ENCODE data around the gene CDIPT. TPM values are rescaled to one million over a fixed set of nuclear protein-coding genes. Genes with fewer than 3 reads are reported as not detected.

Gene CDIPT
- total and polyA plus RNA-seq, 10 of the 15 experiments (the other 5 are each of a cell fraction or from before 2014, with no cell fraction given), result 0.87 to 36.4 (median 27.1) TPM

GRCh38 chr16:29909391-29909790 lies 46.4 kb upstream of the CDIPT start (continued):
- TF ChIP-seq E4F1 (IDR thresholded peaks at IDR 0.05; ENCODE audit: borderline replicate concordance, partially characterized antibody) (no peak), TCF12 (IDR thresholded peaks at IDR 0.05; ENCODE audit: low read depth, low read length) (no peak)

DNA sequence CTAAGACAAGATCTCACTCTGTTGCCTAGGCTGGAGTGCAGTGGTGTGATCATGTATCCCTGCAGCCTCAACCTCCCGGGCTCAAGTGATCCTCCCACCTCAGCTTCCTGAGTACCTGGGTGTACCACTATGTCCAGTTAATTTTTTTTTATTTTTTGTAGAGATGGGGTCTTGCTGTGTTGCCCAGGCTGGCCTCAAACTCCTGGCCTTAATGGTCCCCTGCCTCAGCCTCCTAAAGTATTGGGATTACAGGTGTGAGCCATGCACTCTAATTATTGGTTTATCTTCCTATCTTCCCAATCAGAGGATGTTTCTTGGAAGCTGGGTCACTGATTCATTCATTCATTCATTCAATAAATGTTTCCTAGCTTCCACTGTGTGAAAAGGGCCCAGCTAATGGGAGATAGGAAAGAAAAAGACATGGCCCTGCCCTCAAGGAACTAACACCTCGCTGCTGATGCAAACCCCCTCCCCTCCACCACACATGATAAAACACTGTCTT lies 45.7 kb upstream of the CDIPT start:
- no peak overlapping the region for H3K4me2 ChIP-seq (ENCODE audit: control insufficient read depth, insufficient read depth)
- H4K20me1 ChIP-seq (ENCODE audit: control insufficient read depth, insufficient read depth), result no peaks in the 10 kb centered on the region
- no peaks in the 10 kb centered on the region for H3K4me1 ChIP-seq (ENCODE audit: control insufficient read depth, insufficient read depth, low read length)
- in situ Hi-C loops (cut with MboI), result no loop called here
- H2AFZ ChIP-seq (ENCODE audit: control insufficient read depth, low read depth, low read length), result no peak overlapping the region
- no peaks in the 10 kb centered on the region for H3K27me3 ChIP-seq (replicated peaks in 1 of 2; ENCODE audit: control insufficient read depth in 2 of 2, insufficient read depth in 2 of 2, low read length in 1 of 2)
- SMC1A ChIA-PET (ENCODE audit: uncharacterized antibody, unreplicated experiment), result interaction anchor here (0.6 kb wide), 1 partner anchor 48 kb away, joined by 3 read pairs; no protein-coding TSS in a partner anchor
- DNase-seq (ENCODE audit: low read depth, low spot score) (no peak), FAIRE-seq (no peak), ATAC-seq (no peak)
- intact Hi-C loops (cut with micrococcal nuclease; ENCODE audit: unreplicated experiment), result loop anchor here (10.0 kb wide), 1 partner anchor 116 kb away; the partner anchor contains the start of gene C16orf92
- WGBS (ENCODE audit: insufficient coverage, insufficient replicate concordance, low lambda C conversion rate, missing lambda C conversion rate), result 89% methylated on average over 2 of the region's 2 CpGs
- H3K27ac ChIP-seq (ENCODE audit: control insufficient read depth, insufficient read depth), result no peak overlapping the region
- POLR2A ChIA-PET, result interaction anchor here (0.5 to 0.7 kb wide), 2 partner anchors 10 to 217 kb away, joined by 3 read pairs; no protein-coding TSS in a partner anchor
- H3K36me3 ChIP-seq (ENCODE audit: control insufficient read depth in 2 of 2, insufficient read depth in 2 of 2, low read length in 1 of 2), result no peaks in the 10 kb centered on the region; a peak in 1 of 4 replicates
- H3K9me3 ChIP-seq (replicated peaks; ENCODE audit: control insufficient read depth, insufficient read depth, low read length), result no peaks in the 10 kb centered on the region
- RAD21 ChIA-PET (ENCODE audit: unreplicated experiment), result no interaction called here
- no peak overlapping the region for H3K4me3 ChIP-seq
- no peaks in the 10 kb centered on the region for H3K79me2 ChIP-seq (ENCODE audit: control insufficient read depth, insufficient read depth, low read length)
- TSS peak; percentile 47 for BruUV-seq (replicated peaks)
- H3K9ac ChIP-seq (ENCODE audit: control insufficient read depth, insufficient read depth, low read length), result no peak overlapping the region
- CTCF ChIA-PET, result interaction anchor here (0.7 to 2.3 kb wide), 4 partner anchors 52 to 124 kb away, joined by 3 to 8 read pairs (median 3); partner anchors contain the start of gene C16orf92
- TF ChIP-seq, protein P1, sequence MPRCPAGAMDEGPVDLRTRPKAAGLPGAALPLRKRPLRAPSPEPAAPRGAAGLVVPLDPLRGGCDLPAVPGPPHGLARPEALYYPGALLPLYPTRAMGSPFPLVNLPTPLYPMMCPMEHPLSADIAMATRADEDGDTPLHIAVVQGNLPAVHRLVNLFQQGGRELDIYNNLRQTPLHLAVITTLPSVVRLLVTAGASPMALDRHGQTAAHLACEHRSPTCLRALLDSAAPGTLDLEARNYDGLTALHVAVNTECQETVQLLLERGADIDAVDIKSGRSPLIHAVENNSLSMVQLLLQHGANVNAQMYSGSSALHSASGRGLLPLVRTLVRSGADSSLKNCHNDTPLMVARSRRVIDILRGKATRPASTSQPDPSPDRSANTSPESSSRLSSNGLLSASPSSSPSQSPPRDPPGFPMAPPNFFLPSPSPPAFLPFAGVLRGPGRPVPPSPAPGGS (IDR thresholded peaks at IDR 0.05; ENCODE audit: borderline replicate concordance, insufficient read depth, low read depth, low read length, poor library complexity, severe bottlenecking), result no peak
- TF ChIP-seq HDGF (IDR thresholded peaks at IDR 0.05) (no peak), NFXL1 (IDR thresholded peaks at IDR 0.05; ENCODE audit: borderline replicate concordance) (no peak), RAD21 (IDR thresholded peaks at IDR 0.05; ENCODE audit: insufficient read depth, low read depth, low read length) (no peak), RUNX3 (IDR thresholded peaks at IDR 0.05; ENCODE audit: low read length) (no peak), ATF3 (IDR thresholded peaks at IDR 0.05; ENCODE audit: borderline replicate concordance, extremely low read depth, low read depth, low read length) (no peak), CHD1 (IDR thresholded peaks at IDR 0.05; ENCODE audit: low read depth, low read length) (no peak), ZNF687 (IDR thresholded peaks at IDR 0.05) (no peak), ATF7 (IDR thresholded peaks at IDR 0.05; ENCODE audit: low read depth) (no peak)
